Suprapubic skin (tissue), 4 donors: ENCODE data around the gene OR5K3. TPM values are rescaled to one million over a fixed set of nuclear protein-coding genes. Genes with fewer than 3 reads are reported as not detected.

ENCODE experiments used
- DNase-seq, 2 donors: peaks; one replicate each; pipeline ENCODE4 v3.0.0-alpha.2; 2019; ENCODE audit warnings: low spot score in 2 of 2
- H3K27ac ChIP-seq: fragments of 200-600 bp; sonication (generic); one replicate; pipeline ENCODE4 v1.5.1; 2019
- H3K27me3 ChIP-seq: fragments of 200-600 bp; sonication (generic); one replicate; pipeline ENCODE4 v1.5.1; 2019
- H3K36me3 ChIP-seq: fragments of 200-600 bp; sonication (generic); one replicate; pipeline ENCODE4 v1.5.1; 2019
- H3K4me1 ChIP-seq: fragments of 200-600 bp; sonication (generic); one replicate; pipeline ENCODE4 v1.5.1; 2019
- H3K4me3 ChIP-seq: fragments of 200-600 bp; sonication (generic); one replicate; pipeline ENCODE4 v1.5.1; 2019; ENCODE audit warnings: mild to moderate bottlenecking
- H3K9me3 ChIP-seq: fragments of 200-600 bp; sonication (generic); one replicate; pipeline ENCODE4 v1.5.1; 2019
- EP300 ChIP-seq: sonication (generic); formaldehyde crosslinking; IDR thresholded peaks from one replicate; pipeline ENCODE4 v1.6.1; 2017; ENCODE audit warnings: antibody characterized with exemption
- POLR2A ChIP-seq, 2 donors: fragments of 450-650 bp; IDR thresholded peaks; one replicate each; pipeline ENCODE4 v1.6.1; 2017; ENCODE audit warnings: antibody characterized with exemption in 2 of 2, mild to moderate bottlenecking in 2 of 2, moderate library complexity in 2 of 2
- POLR2AphosphoS5 ChIP-seq, 3 donors: sonication (generic); formaldehyde crosslinking; IDR thresholded peaks; one replicate each; pipeline ENCODE4 v1.6.1; 2017; ENCODE audit warnings: antibody characterized with exemption in 3 of 3
- WGBS: methylation state at CpG from one replicate; pipeline ENCODE4 v1.1.5; 2018; 5-methylcytosine and 5-hydroxymethylcytosine counted together
- total RNA-seq, 4 donors: library from RNA; depleted of rRNA; stranded (reverse); fragments of >200 nt; gene quantifications; one replicate each; pipeline ENCODE4 v1.1.0, GENCODE V29; 2016
- TF ChIP-seq, protein P1 (sequence below), 2 donors: fragments of 200-600 bp in 1 of 2; fragments of 450-650 bp in 1 of 2; sonication (generic) in 1 of 2; IDR thresholded peaks; one replicate each; pipeline ENCODE4 v1.5.1; 2016 to 2019; ENCODE audit warnings: antibody characterized with exemption in 2 of 2, mild to moderate bottlenecking in 1 of 2, moderate library complexity in 1 of 2

The OR5K3 gene
- total RNA-seq, 4 donors from 2014 or later, result not detected

DNA sequence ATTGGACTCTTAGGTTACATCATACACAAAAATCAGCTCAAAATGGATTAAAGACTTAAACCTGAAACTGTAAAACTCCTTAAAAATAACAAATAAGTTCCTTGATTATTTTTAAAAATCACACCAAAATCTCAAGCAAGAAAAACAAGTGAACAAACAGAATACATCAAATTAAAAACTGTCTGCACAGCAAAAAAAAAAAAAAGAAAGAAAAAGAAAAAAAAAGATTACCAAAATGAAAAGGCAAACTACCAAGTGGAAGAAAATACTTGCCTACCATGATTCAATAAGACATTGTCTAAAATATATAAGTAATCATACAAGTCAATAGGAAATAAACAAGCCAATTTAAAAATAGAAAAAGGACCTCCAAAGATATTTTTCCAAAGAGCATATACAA is 19.3 kb upstream of the OR5K3 start:
- TF ChIP-seq POLR2AphosphoS5 (IDR thresholded peaks at IDR 0.05), result no peak
- TF ChIP-seq, protein P1, sequence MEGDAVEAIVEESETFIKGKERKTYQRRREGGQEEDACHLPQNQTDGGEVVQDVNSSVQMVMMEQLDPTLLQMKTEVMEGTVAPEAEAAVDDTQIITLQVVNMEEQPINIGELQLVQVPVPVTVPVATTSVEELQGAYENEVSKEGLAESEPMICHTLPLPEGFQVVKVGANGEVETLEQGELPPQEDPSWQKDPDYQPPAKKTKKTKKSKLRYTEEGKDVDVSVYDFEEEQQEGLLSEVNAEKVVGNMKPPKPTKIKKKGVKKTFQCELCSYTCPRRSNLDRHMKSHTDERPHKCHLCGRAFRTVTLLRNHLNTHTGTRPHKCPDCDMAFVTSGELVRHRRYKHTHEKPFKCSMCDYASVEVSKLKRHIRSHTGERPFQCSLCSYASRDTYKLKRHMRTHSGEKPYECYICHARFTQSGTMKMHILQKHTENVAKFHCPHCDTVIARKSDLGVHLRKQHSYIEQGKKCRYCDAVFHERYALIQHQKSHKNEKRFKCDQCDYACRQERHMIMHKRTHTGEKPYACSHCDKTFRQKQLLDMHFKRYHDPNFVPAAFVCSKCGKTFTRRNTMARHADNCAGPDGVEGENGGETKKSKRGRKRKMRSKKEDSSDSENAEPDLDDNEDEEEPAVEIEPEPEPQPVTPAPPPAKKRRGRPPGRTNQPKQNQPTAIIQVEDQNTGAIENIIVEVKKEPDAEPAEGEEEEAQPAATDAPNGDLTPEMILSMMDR (IDR thresholded peaks at IDR 0.05), result no peak
- TF ChIP-seq EP300, result no peak
- no peak for TF ChIP-seq POLR2A (IDR thresholded peaks at IDR 0.05)
- H3K4me3 ChIP-seq, result no peak overlapping the region
- H3K27ac ChIP-seq, result no peak overlapping the region
- no peaks in the 10 kb centered on the region for H3K27me3 ChIP-seq
- no peak for DNase-seq
- no peaks in the 10 kb centered on the region for H3K9me3 ChIP-seq
- H3K4me1 ChIP-seq, result no peaks in the 10 kb centered on the region
- no peaks in the 10 kb centered on the region for H3K36me3 ChIP-seq

DNA sequence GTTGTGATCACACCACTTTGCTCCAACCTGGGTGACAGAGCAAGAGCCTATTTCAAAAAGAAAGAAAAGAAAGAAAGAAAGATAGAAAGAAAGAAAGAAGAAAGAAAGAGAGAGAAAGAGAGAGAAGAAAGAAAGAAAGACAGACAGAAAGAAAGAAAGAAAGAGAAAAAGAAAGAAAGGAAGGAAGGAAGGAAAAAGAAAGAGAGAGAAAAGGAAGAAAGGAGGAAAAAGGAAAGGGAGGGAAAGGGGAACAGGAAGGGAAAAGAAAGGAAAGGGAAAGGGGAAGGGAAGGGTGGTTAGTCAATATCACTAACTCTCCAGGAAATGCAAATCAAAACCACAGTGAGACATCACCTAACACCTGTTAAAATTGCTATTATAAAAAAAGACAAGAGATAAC is 18.6 kb upstream of the OR5K3 start:
- H3K27ac ChIP-seq, result no peak overlapping the region
- no peaks in the 10 kb centered on the region for H3K36me3 ChIP-seq
- no peak overlapping the region for H3K4me3 ChIP-seq
- no peak for DNase-seq
- H3K27me3 ChIP-seq, result no peaks in the 10 kb centered on the region
- no peaks in the 10 kb centered on the region for H3K9me3 ChIP-seq
- TF ChIP-seq EP300 (no peak), POLR2AphosphoS5 (IDR thresholded peaks at IDR 0.05) (no peak), POLR2A (IDR thresholded peaks at IDR 0.05) (no peak)
- TF ChIP-seq, protein P1 (IDR thresholded peaks at IDR 0.05), result no peak
- no peaks in the 10 kb centered on the region for H3K4me1 ChIP-seq

DNA sequence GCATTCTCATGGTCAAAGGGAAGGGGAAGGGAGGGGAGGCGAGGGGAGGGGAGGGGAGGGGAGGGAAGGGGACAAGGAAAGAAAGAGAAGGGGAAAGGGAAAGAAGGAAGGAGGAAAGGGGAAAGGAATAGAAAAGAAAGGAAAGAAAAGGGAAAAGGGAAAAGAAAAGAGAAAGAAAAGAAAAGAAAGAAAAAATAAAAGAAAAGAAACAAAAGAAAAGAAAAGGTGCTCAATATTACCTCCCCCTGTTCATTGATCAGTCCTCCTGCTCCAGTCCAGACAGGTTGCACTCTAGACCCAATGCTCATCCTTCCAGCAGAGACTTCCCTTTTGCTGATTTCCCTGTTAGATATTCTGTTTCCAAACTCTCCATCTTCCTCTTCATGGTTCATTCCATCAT is 18.0 kb upstream of the OR5K3 start:
- Histone ChIP-seq H3K36me3 (no peaks in the 10 kb centered on the region), H3K9me3 (no peaks in the 10 kb centered on the region), H3K4me3 (no peak overlapping the region), H3K27ac (no peak overlapping the region), H3K4me1 (no peaks in the 10 kb centered on the region), H3K27me3 (no peaks in the 10 kb centered on the region)
- DNase-seq, result no peak
- 64% methylated on average over 1 of the region's 1 CpG for WGBS
- TF ChIP-seq EP300 (no peak), POLR2AphosphoS5 (IDR thresholded peaks at IDR 0.05) (no peak), POLR2A (IDR thresholded peaks at IDR 0.05) (no peak)
- TF ChIP-seq, protein P1 (IDR thresholded peaks at IDR 0.05), result no peak

DNA sequence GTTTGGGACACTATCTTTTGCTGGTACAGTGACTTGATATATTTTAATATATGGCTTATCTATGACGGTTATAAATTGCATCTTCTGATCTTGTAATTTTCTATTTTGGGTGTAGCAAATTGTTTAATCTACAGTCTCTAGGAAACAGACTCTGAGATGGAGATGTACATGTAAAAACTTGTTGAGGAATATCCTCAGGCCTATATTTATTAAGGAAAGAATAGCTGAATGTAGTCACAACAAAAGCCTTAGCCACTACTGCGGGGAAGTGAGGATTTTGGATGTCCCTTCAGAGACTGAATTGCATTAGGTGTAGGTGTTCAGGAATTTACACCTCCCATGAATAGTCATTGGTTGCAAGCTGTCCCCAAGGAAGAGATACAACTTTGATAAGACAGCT is 13.8 kb upstream of the OR5K3 start:
- Histone ChIP-seq H3K27ac (no peak overlapping the region), H3K36me3 (no peaks in the 10 kb centered on the region), H3K27me3 (no peaks in the 10 kb centered on the region), H3K4me1 (no peaks in the 10 kb centered on the region), H3K4me3 (no peak overlapping the region), H3K9me3 (no peaks in the 10 kb centered on the region)
- no peak for DNase-seq
- 21% methylated on average over 2 of the region's 2 CpGs for WGBS
- no peak for TF ChIP-seq POLR2A (IDR thresholded peaks at IDR 0.05)
- TF ChIP-seq, protein P1 (IDR thresholded peaks at IDR 0.05), result no peak
- no peak for TF ChIP-seq EP300
- no peak for TF ChIP-seq POLR2AphosphoS5 (IDR thresholded peaks at IDR 0.05)

DNA sequence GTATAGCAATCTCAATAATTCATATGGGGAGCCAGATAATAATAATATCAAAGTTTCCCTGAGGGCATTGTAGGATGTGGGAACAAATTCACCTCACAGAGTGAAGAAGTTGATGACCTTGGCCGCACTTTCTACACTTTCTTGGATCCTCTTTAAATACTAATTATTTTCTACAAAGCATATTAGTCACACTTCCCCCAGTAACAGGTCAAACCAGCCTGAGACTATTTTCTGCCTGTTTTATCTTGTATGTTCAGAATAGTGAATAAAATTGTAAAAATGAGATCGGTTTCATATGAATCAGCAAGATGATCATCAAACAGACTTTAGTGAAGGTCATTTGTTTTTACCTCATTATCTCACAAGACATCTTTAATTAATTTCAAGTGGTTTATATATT is 2.3 kb upstream of the OR5K3 start:
- 56% methylated on average over 2 of the region's 2 CpGs for WGBS
- Histone ChIP-seq H3K4me1 (no peaks in the 10 kb centered on the region), H3K27me3 (no peaks in the 10 kb centered on the region), H3K36me3 (no peaks in the 10 kb centered on the region), H3K4me3 (no peak overlapping the region), H3K27ac (no peak overlapping the region), H3K9me3 (no peaks in the 10 kb centered on the region)
- DNase-seq, result no peak
- no peak for TF ChIP-seq EP300
- TF ChIP-seq POLR2A (IDR thresholded peaks at IDR 0.05), result no peak
- no peak for TF ChIP-seq POLR2AphosphoS5 (IDR thresholded peaks at IDR 0.05)
- TF ChIP-seq, protein P1 (IDR thresholded peaks at IDR 0.05), result no peak
